Endodermal cell (in vitro differentiated cells): ENCODE data around the gene FTSJ1. TPM values are rescaled to one million over a fixed set of nuclear protein-coding genes. Genes with fewer than 3 reads are reported as not detected.
A peak's percentile ranks its signal among the peaks of the same experiment; 100 is the strongest.

Experiments used
- DNase-seq: peaks from one replicate; pipeline ENCODE4 v3.0.0-alpha.2; 2017
- H3K27ac ChIP-seq: 2 replicates; pipeline ENCODE4 v1.5.1; 2013; ENCODE audit warnings: mild to moderate bottlenecking, low read depth, low read length, moderate library complexity
- H3K27me3 ChIP-seq: 2 replicates; pipeline ENCODE4 v1.6.1; 2013; ENCODE audit warnings: mild to moderate bottlenecking, low read length, moderate library complexity; ENCODE audit not compliant: insufficient read depth, control insufficient read depth, poor library complexity, severe bottlenecking
- H3K36me3 ChIP-seq: 2 replicates; pipeline ENCODE4 v1.7.0; 2013; ENCODE audit warnings: mild to moderate bottlenecking, low read length, moderate library complexity; ENCODE audit not compliant: control insufficient read depth, insufficient read depth
- H3K4me1 ChIP-seq: one replicate; pipeline ENCODE4 v1.7.0; 2013; ENCODE audit warnings: low read length; ENCODE audit not compliant: control insufficient read depth, insufficient read depth
- H3K4me3 ChIP-seq: 2 replicates; pipeline ENCODE4 v1.5.1; 2013; ENCODE audit warnings: mild to moderate bottlenecking, low read length, moderate library complexity
- H3K9ac ChIP-seq: 2 replicates; pipeline ENCODE4 v1.6.1; 2013; ENCODE audit warnings: mild to moderate bottlenecking, low read length, moderate library complexity; ENCODE audit not compliant: poor library complexity, severe bottlenecking; ENCODE audit errors: extremely low read depth
- H3K9me3 ChIP-seq: 2 replicates; pipeline ENCODE4 v1.6.1; 2013; ENCODE audit warnings: mild to moderate bottlenecking, low read length, moderate library complexity; ENCODE audit not compliant: control insufficient read depth
- H3K27ac Mint-ChIP-seq: 2 replicates; pipeline ENCODE4 v1.8.0; 2020; ENCODE audit warnings: mixed read lengths
- H3K27me3 Mint-ChIP-seq: 2 replicates; pipeline ENCODE4 v1.8.0; 2021; ENCODE audit warnings: mild to moderate bottlenecking, mixed read lengths; ENCODE audit not compliant: insufficient read depth
- H3K36me3 Mint-ChIP-seq: 2 replicates; pipeline ENCODE4 v1.8.0; 2020; ENCODE audit warnings: low read depth, mixed read lengths
- H3K4me1 Mint-ChIP-seq: 2 replicates; pipeline ENCODE4 v1.8.0; 2020; ENCODE audit warnings: mixed read lengths
- H3K4me3 Mint-ChIP-seq: 2 replicates; pipeline ENCODE4 v1.8.0; 2020; ENCODE audit warnings: mild to moderate bottlenecking, moderate library complexity, mixed read lengths
- H3K9me3 Mint-ChIP-seq: 2 replicates; pipeline ENCODE4 v1.8.0; 2020; ENCODE audit warnings: mild to moderate bottlenecking, mixed read lengths
- CTCF ChIP-seq: fragments of 200-600 bp; sonication (generic); conservative IDR thresholded peaks from 2 replicates; pipeline ENCODE4 v1.5.0; 2021; ENCODE audit warnings: antibody characterized with exemption, mild to moderate bottlenecking
- WGBS, 2 experiments: methylation state at CpG; one replicate each; pipeline versions ENCODE4 v1.1.5 to v1.1.7; 2013; ENCODE audit warnings: missing lambda C conversion rate in 2 of 2, mixed read lengths in 1 of 2; ENCODE audit not compliant: insufficient coverage in 1 of 2, insufficient read length in 1 of 2; 5-methylcytosine and 5-hydroxymethylcytosine counted together
- total RNA-seq, 2 donors: library from RNA; stranded (reverse); fragmentation: NEBNext Ultra II Directional in 1 of 2; extraction: Animal tissue kit (Norgen Biotek cat#: 25700) in 1 of 2; gene quantifications; 2 replicates in 1 of 2; 3 replicates in 1 of 2; pipeline ENCODE4 v1.2.1, GENCODE V29; 2021

FTSJ1 gene
- total RNA-seq, 2 donors from 2014 or later: 47.3 to 54.3 TPM

DNA sequence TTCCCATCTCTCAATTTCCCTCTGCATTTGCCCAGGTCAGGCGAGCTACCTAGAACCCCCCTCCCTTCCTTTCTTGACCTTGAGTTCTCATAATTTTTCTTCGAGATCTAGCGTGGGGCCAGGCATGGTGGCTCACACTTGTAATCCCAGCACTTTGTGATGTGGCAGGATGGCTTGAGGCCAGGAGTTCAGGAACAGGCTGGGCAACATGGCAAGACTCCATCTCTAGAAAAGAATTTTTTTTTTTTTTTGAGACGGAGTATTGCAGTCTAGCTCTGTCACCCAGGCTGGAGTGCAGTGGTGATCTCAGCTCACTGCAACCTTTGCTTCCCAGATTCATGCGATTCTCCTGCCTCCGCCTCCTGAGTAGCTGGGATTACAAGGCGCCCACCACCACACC, 28.3 kb downstream of the FTSJ1 start:
- no peaks in the 10 kb centered on the region for H3K4me1 ChIP-seq
- no peak overlapping the region for H3K27ac Mint-ChIP-seq
- WGBS, 2 experiments: 96 to 100% methylated on average over 1 to 5 of the region's 7 CpGs
- H3K9ac ChIP-seq: no peak overlapping the region
- no peak for DNase-seq
- H3K27me3 Mint-ChIP-seq: no peaks in the 10 kb centered on the region
- no peaks in the 10 kb centered on the region for H3K36me3 Mint-ChIP-seq
- no peak for TF ChIP-seq CTCF
- no peak overlapping the region for H3K4me3 Mint-ChIP-seq
- no peaks in the 10 kb centered on the region for H3K9me3 ChIP-seq
- peaks cover 4% of the 10 kb centered on the region for H3K4me1 Mint-ChIP-seq
- no peaks in the 10 kb centered on the region for H3K27me3 ChIP-seq
- no peak overlapping the region for H3K4me3 ChIP-seq
- no peak overlapping the region for H3K27ac ChIP-seq
- H3K9me3 Mint-ChIP-seq: peaks cover 57% of the 10 kb centered on the region
- no peaks in the 10 kb centered on the region for H3K36me3 ChIP-seq

- peak overlapping the region; percentile 79 for H3K27ac Mint-ChIP-seq
These were observed 29.5 kb downstream of the FTSJ1 start for GRCh38 chrX:48505481-48505880.

GRCh38 chrX:48507246-48507645, 31.2 kb downstream of the FTSJ1 start:
- 50 to 86% methylated on average over 1 to 4 of the region's 5 CpGs for WGBS, 2 experiments
- Histone ChIP-seq H3K9ac (no peak overlapping the region), H3K4me1 (no peaks in the 10 kb centered on the region), H3K4me3 (no peak overlapping the region), H3K27me3 (no peaks in the 10 kb centered on the region), H3K27ac (no peak overlapping the region), H3K9me3 (no peaks in the 10 kb centered on the region), H3K36me3 (peaks cover 12% of the 10 kb centered on the region)
- no peak overlapping the region for H3K27ac Mint-ChIP-seq
- TF ChIP-seq CTCF: no peak
- no peak for DNase-seq
- peaks cover 5% of the 10 kb centered on the region for H3K36me3 Mint-ChIP-seq
- no peaks in the 10 kb centered on the region for H3K27me3 Mint-ChIP-seq
- peaks cover 59% of the 10 kb centered on the region for H3K9me3 Mint-ChIP-seq
- peaks cover 8% of the 10 kb centered on the region for H3K4me1 Mint-ChIP-seq
- no peak overlapping the region for H3K4me3 Mint-ChIP-seq

More at GRCh38 chrX:48505481-48505880, 29.5 kb downstream of the FTSJ1 start:
- Histone ChIP-seq H3K27ac (no peak overlapping the region), H3K4me1 (no peaks in the 10 kb centered on the region), H3K9ac (no peak overlapping the region), H3K36me3 (peaks cover 6% of the 10 kb centered on the region), H3K9me3 (no peaks in the 10 kb centered on the region), H3K4me3 (no peak overlapping the region), H3K27me3 (no peaks in the 10 kb centered on the region)
- 81 to 100% methylated on average over 1 to 4 of the region's 5 CpGs for WGBS, 2 experiments
- Mint-ChIP-seq H3K4me1 (peaks cover 8% of the 10 kb centered on the region), H3K9me3 (peaks cover 58% of the 10 kb centered on the region), H3K27me3 (no peaks in the 10 kb centered on the region), H3K4me3 (no peak overlapping the region), H3K36me3 (peaks cover 4% of the 10 kb centered on the region)
- TF ChIP-seq CTCF: no peak
- DNase-seq: no peak
